Activated T-cell treated with anti-CD3 and anti-CD28 coated beads for 48 hours (primary cell): ENCODE results near the gene FAIM2.

Experiments
- DNase-seq: peaks from one replicate; pipeline ENCODE4 v3.0.0-alpha.2; 2020; ENCODE audit warnings: low read depth

FAIM2 gene

GRCh38 chr12:49824416-49824815 lies 79.3 kb downstream of the FAIM2 start:
- no peak for DNase-seq

DNA sequence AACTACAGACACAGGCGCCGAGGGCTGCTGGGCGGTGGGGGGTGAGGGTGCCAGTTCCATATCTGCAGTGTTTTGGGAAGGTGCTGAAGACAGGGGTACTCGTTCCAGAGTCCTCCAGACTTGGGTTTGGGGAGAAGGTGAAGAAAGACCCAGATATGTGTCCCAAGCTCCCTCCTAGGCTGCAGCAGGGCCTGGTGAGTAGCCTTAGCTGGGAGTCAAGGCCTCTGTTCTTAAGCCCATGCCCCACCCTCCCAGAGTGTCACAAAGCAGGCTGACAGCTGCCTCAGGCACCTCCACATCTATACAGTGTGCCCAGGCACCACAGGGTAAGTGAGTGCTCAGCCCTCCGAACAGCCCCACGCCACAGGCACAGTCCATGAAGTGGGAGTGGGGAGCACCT lies 79.7 kb downstream of the FAIM2 start:
- no peak for DNase-seq

DNA sequence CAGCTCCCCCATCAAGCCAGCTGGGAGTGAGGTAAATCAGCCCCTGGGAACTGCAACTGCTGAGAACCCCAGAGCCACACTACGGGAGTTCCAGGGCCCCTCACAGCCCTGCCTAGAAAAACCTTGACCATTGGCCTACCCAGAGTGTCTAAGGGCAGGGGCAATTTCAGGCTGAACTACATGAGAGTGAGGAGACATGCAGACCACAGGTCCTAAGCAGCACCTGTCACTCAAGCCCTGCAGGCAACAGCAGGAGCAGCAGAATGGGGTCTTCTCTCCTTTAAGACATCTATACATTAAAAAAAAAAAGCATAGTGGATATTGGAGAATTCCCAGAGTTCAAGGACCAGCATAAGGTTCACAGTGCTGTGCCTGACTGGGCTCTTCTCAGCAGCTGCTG lies 80.3 kb downstream of the FAIM2 start:
- DNase-seq, result no peak

DNA sequence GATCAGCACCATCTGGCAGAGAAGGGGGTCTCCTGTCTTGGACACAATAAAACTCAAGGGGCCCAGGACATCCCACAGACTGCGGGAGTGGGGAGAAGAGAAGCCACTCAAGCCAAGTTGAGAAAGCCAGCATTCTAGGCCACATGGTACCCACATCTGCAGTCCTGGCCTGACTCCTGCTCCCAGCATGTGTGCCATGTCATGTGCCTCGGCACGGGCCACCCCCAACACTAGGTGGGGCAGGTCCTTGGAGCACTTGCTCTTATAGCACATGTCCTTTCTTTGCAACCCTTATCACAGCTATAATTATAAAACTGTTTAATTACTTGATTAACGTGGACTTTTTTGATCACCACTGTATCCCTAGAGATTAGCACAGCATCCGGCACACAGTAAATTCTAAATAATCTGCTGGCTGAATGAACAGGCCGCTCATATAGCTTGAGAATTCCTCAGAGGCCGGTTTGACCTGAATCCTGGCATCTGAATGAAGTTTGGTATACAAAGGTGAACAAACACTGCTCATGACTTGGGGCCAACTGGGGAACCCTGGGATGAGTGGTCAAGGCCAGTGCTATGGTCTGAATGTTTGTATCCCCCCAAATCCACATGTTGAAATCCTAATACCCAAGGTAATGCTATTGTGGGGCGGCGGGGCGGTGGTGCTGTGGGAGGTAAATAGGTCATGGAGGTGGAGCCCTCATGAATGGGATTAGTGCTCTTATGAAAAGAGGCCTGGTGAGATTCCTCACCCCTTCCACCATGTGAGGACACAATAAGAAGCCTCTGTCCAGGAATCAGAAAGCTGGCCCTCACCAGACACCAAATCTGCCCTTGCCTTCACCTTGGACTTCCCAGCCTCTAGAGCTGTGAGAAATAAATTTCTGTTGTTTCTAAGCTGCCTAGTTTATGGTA lies 82.1 kb downstream of the FAIM2 start:
- no peak for DNase-seq

DNA sequence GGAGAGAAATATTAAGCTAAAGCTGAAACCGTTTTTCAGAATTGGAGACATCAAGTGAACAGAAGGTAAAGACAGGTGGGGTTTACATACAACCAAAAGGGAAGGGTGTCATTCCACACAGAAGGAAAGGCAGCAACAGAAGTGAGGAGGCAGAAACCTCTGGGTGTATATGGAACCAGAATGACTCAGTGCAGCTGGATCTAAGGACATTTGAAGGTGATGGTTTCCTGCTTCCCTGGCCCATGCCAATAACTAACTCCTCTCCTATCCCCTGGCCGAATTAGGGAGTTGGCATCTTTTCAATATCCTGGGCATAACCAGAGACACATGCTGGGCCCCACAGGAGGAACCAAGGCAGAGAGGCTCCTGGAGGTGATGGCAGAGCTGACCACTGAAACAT lies 83.9 kb downstream of the FAIM2 start:
- DNase-seq, result no peak

DNA sequence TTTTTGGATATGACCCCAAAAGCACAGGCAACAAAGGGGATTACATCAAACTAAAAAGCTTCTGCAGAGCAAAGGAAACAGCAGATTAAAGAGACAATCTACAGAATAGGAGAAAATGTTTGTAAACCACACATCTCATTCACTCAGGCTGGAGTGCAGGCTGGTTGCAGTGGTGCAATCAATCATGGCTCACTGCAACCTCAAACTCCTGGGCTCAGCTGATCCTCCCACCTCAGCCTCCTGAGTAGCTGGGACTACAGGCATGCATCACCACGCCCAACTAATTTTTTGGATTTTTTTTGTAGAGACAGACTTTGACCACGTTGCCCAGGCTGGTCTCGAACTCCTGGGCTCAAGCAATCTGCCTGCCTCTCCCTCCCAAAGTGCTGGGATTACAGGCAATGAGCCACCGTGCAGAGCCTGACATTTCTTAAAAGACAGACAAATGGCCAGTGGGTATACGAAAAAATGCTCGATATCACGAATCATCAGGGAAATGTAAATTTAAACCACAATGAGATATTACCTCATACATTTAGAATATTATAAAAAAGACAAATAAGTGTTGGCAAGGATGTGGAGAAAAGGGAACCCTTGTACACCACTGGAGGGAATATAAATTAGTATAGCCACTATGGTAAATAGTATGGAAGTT lies 85.3 kb downstream of the FAIM2 start:
- no peak for DNase-seq
